Measurements from ENCODE around the gene PCED1B.

PCED1B gene

DNA sequence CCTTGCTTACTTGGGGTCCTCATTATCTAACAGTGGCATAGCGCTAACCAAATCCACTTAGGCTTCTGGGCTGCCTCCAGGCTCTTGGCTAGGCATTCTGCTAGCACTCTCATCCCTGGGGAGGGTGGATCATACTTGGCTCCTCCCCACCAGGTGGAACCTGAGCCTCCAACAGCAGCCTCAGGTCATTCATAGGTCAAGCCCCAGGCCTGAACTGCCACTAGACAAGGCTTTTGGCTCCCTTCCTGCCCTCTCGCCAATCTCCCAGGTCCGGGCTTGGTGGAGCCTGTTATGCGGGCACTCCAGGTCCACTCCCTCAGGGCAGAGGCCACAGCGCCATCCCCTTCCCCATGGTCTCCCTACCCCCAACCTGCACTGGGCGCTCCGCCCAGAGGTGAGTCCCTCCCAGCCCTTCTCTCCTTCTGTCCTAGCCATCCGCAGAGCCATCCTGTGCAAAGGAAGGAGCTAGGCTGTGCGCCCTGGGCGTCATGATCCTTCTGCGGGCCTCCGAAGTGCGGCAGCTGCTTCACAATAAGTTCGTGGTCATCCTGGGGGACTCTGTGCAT, 155.2 kb downstream of the PCED1B start:
- TF ChIP-seq TAF1 (IDR thresholded peaks at IDR 0.05; ENCODE audit: low read depth) (no peak), ZBTB7A (IDR thresholded peaks at IDR 0.05; ENCODE audit: low read depth) (no peak), CEBPB (IDR thresholded peaks at IDR 0.05) (no peak), FOXM1 (IDR thresholded peaks at IDR 0.05; ENCODE audit: borderline replicate concordance, low read depth) (no peak), EP300 (IDR thresholded peaks at IDR 0.05; ENCODE audit: borderline replicate concordance) (no peak), NFIC (IDR thresholded peaks at IDR 0.05) (no peak), YY1 (IDR thresholded peaks at IDR 0.05; ENCODE audit: low read depth) (no peak), TCF12 (IDR thresholded peaks at IDR 0.05; ENCODE audit: low read depth) (no peak), RAD21 (IDR thresholded peaks at IDR 0.05; ENCODE audit: low read depth) (no peak), TEAD4 (IDR thresholded peaks at IDR 0.05) (no peak), CREB1 (IDR thresholded peaks at IDR 0.05; ENCODE audit: low read depth) (no peak), EGR1 (IDR thresholded peaks at IDR 0.05) (no peak)
- TF ChIP-seq, protein P1, sequence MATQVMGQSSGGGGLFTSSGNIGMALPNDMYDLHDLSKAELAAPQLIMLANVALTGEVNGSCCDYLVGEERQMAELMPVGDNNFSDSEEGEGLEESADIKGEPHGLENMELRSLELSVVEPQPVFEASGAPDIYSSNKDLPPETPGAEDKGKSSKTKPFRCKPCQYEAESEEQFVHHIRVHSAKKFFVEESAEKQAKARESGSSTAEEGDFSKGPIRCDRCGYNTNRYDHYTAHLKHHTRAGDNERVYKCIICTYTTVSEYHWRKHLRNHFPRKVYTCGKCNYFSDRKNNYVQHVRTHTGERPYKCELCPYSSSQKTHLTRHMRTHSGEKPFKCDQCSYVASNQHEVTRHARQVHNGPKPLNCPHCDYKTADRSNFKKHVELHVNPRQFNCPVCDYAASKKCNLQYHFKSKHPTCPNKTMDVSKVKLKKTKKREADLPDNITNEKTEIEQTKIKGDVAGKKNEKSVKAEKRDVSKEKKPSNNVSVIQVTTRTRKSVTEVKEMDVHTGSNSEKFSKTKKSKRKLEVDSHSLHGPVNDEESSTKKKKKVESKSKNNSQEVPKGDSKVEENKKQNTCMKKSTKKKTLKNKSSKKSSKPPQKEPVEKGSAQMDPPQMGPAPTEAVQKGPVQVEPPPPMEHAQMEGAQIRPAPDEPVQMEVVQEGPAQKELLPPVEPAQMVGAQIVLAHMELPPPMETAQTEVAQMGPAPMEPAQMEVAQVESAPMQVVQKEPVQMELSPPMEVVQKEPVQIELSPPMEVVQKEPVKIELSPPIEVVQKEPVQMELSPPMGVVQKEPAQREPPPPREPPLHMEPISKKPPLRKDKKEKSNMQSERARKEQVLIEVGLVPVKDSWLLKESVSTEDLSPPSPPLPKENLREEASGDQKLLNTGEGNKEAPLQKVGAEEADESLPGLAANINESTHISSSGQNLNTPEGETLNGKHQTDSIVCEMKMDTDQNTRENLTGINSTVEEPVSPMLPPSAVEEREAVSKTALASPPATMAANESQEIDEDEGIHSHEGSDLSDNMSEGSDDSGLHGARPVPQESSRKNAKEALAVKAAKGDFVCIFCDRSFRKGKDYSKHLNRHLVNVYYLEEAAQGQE (IDR thresholded peaks at IDR 0.05; ENCODE audit: low read depth), result no peak
- TF ChIP-seq, protein P2, sequence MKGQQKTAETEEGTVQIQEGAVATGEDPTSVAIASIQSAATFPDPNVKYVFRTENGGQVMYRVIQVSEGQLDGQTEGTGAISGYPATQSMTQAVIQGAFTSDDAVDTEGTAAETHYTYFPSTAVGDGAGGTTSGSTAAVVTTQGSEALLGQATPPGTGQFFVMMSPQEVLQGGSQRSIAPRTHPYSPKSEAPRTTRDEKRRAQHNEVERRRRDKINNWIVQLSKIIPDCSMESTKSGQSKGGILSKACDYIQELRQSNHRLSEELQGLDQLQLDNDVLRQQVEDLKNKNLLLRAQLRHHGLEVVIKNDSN (IDR thresholded peaks at IDR 0.05), result no peak
- TF ChIP-seq, protein P3, sequence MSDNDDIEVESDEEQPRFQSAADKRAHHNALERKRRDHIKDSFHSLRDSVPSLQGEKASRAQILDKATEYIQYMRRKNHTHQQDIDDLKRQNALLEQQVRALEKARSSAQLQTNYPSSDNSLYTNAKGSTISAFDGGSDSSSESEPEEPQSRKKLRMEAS (IDR thresholded peaks at IDR 0.05), result no peak

DNA sequence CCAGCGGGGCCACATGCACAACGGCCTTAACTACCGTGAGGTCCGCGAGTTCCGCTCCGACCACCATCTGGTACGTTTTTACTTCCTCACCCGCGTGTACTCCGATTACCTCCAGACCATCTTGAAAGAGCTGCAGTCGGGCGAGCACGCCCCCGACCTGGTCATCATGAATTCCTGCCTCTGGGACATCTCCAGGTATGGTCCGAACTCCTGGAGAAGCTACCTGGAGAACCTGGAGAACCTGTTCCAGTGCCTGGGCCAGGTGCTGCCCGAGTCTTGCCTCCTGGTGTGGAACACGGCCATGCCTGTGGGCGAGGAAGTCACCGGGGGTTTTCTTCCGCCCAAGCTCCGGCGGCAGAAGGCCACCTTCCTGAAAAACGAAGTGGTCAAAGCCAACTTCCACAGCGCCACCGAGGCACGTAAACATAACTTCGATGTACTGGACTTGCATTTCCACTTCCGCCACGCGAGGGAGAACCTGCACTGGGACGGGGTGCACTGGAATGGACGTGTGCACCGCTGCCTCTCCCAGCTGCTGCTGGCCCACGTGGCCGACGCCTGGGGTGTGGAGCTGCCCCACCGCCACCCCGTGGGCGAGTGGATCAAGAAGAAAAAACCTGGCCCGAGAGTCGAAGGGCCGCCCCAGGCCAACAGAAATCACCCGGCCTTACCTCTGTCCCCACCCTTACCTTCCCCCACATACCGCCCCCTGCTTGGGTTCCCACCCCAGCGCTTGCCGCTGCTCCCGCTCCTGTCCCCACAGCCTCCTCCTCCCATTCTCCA, 156.0 kb downstream of the PCED1B start:
- no peak for TF ChIP-seq CEBPB (IDR thresholded peaks at IDR 0.05)

DNA sequence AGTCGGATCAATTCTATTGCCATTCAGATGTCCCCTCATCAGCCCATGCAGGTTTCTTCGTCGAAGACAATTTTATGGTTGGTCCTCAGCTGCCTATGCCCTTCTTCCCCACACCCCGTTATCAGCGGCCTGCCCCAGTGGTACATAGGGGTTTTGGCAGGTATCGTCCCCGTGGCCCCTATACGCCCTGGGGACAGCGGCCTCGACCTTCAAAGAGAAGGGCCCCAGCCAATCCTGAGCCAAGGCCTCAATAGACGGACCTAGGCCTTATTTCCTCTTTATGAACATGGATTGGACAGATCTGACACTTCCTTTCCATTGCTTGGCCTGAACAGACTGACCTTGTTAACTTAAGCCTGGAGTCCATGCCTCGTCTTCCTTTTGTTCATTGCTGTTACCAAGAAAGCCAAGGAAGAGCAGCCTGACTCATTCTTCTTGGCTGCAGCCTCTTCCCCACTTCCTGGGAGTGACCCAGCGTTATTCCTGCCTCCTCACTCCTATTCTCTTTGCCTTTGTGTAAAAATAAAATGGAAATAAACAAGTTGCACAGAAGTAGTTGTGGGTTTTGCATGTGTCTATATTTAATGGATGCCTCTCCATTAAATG, 156.8 kb downstream of the PCED1B start:
- TF ChIP-seq TEAD4 (IDR thresholded peaks at IDR 0.05), result no peak
- no peak for TF ChIP-seq YY1 (IDR thresholded peaks at IDR 0.05; ENCODE audit: low read depth)
- TF ChIP-seq, protein P3 (IDR thresholded peaks at IDR 0.05), result no peak
- TF ChIP-seq, protein P2 (IDR thresholded peaks at IDR 0.05), result no peak
- TF ChIP-seq CEBPB (IDR thresholded peaks at IDR 0.05), result no peak
- TF ChIP-seq NFIC (IDR thresholded peaks at IDR 0.05), result peak; percentile 16; the same call in 1 of the 2 replicates
- no peak for TF ChIP-seq TCF12 (IDR thresholded peaks at IDR 0.05; ENCODE audit: low read depth)

DNA sequence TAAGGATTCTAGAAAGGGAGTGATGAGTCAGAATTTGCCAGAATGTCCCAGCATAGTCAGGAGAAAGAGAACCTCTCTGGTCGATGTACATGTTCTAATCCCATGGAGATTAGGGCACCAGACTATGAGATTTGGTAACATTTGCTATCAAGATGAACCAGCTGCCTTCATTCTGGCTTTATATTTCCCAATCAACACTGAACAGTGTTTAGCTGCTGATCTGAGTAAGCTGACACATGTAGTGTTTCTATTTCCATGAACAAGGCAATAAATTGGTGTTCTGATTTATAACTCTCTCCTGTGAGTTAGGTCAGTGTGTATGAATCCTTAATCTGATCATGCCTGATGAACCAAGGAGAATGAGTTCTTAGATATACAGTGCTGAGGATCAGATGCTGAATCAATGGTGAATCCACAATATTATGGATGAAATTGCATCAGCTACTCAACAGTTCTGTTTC, 158.4 kb downstream of the PCED1B start:
- no peak for TF ChIP-seq FOXM1 (IDR thresholded peaks at IDR 0.05; ENCODE audit: borderline replicate concordance, low read depth)
- TF ChIP-seq TEAD4 (IDR thresholded peaks at IDR 0.05), result no peak
- TF ChIP-seq, protein P2 (IDR thresholded peaks at IDR 0.05), result no peak
- no peak for TF ChIP-seq NFIC (IDR thresholded peaks at IDR 0.05)
- TF ChIP-seq TAF1 (IDR thresholded peaks at IDR 0.05; ENCODE audit: low read depth), result no peak
- TF ChIP-seq YY1 (IDR thresholded peaks at IDR 0.05; ENCODE audit: low read depth), result no peak
- no peak for TF ChIP-seq CEBPB (IDR thresholded peaks at IDR 0.05)
- TF ChIP-seq, protein P3 (IDR thresholded peaks at IDR 0.05), result no peak
- no peak for TF ChIP-seq EP300 (IDR thresholded peaks at IDR 0.05; ENCODE audit: borderline replicate concordance)
- TF ChIP-seq, protein P1 (IDR thresholded peaks at IDR 0.05; ENCODE audit: low read depth), result no peak
- TF ChIP-seq EGR1 (IDR thresholded peaks at IDR 0.05), result no peak
- TF ChIP-seq RAD21 (IDR thresholded peaks at IDR 0.05; ENCODE audit: low read depth), result no peak
- no peak for TF ChIP-seq TCF12 (IDR thresholded peaks at IDR 0.05; ENCODE audit: low read depth)
- no peak for TF ChIP-seq CREB1 (IDR thresholded peaks at IDR 0.05; ENCODE audit: low read depth)
- no peak for TF ChIP-seq ZBTB7A (IDR thresholded peaks at IDR 0.05; ENCODE audit: low read depth)

DNA sequence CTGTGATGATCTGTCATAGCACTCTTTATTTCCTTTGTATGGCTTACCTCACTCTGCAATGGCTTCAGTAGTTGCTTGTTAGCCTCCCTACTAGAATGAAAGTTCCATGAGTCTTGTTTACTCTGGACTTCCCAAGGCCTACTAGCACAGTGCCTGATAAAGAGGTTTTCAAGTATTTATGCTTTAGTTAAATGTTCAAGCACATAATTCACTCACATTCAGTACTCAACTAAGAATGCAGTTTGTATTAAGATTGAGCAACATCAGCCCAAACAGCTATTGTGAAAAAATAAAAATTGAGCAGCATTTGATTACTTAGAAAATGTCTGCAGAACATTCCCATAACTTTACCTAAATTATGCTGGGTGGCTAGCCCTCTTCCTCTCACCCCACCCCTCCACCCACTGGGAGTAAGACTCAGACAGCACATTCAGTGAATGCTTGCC, 159.3 kb downstream of the PCED1B start:
- TF ChIP-seq EP300 (IDR thresholded peaks at IDR 0.05; ENCODE audit: borderline replicate concordance), result no peak
- TF ChIP-seq, protein P3 (IDR thresholded peaks at IDR 0.05), result no peak
- TF ChIP-seq, protein P1 (IDR thresholded peaks at IDR 0.05; ENCODE audit: low read depth), result no peak
- TF ChIP-seq FOXM1 (IDR thresholded peaks at IDR 0.05; ENCODE audit: borderline replicate concordance, low read depth), result no peak
- TF ChIP-seq RAD21 (IDR thresholded peaks at IDR 0.05; ENCODE audit: low read depth), result no peak
- TF ChIP-seq CEBPB (IDR thresholded peaks at IDR 0.05), result no peak
- TF ChIP-seq EGR1 (IDR thresholded peaks at IDR 0.05), result no peak
- TF ChIP-seq, protein P2 (IDR thresholded peaks at IDR 0.05), result no peak
- no peak for TF ChIP-seq CREB1 (IDR thresholded peaks at IDR 0.05; ENCODE audit: low read depth)
- no peak for TF ChIP-seq YY1 (IDR thresholded peaks at IDR 0.05; ENCODE audit: low read depth)
- TF ChIP-seq NFIC (IDR thresholded peaks at IDR 0.05), result no peak
- TF ChIP-seq TCF12 (IDR thresholded peaks at IDR 0.05; ENCODE audit: low read depth), result no peak
- TF ChIP-seq TAF1 (IDR thresholded peaks at IDR 0.05; ENCODE audit: low read depth), result no peak
